HepG2 (cell line): ENCODE measurements around the gene CLUH. TPM values are rescaled to one million over a fixed set of nuclear protein-coding genes. Genes with fewer than 3 reads are reported as not detected.

Experiments
- ATF7-NPFF ChIP-seq: sonication (generic); formaldehyde crosslinking; IDR thresholded peaks from 2 replicates; pipeline ENCODE4 v1.8.1; 2023; ENCODE audit warnings: mild to moderate bottlenecking, low read depth, missing genetic modification reagents, moderate library complexity
- FOXM1 ChIP-seq: sonication (generic); formaldehyde crosslinking; IDR thresholded peaks from 2 replicates; pipeline ENCODE4 v1.5.0; 2020; ENCODE audit warnings: missing genetic modification reagents
- KLF9 ChIP-seq: IDR thresholded peaks from 2 replicates; pipeline ENCODE4 v1.6.1; 2016; ENCODE audit warnings: low read depth
- MAFK ChIP-seq, 2 experiments: IDR thresholded peaks in 1 of 2; conservative IDR thresholded peaks in 1 of 2; 2 replicates each; pipeline ENCODE4 v1.6.1; 2011; ENCODE audit warnings: improper control_type of control experiment in 2 of 2, low read length in 2 of 2
- PLRG1 ChIP-seq: fragments of 450-650 bp; conservative IDR thresholded peaks from 2 replicates; pipeline ENCODE4 v1.6.1; 2016
- POGZ ChIP-seq: sonication (generic); formaldehyde crosslinking; IDR thresholded peaks from 2 replicates; pipeline ENCODE4 v1.4.0; 2020; ENCODE audit warnings: mild to moderate bottlenecking, missing genetic modification reagents
- SOX13 ChIP-seq, 3 experiments: fragments of 450-650 bp in 1 of 3; sonication (generic) in 1 of 3; formaldehyde crosslinking in 1 of 3; IDR thresholded peaks in 2 of 3; conservative IDR thresholded peaks in 1 of 3; 2 replicates each; pipeline versions ENCODE4 v1.5.0 to v1.6.1; 2016 to 2020; ENCODE audit warnings: antibody characterized with exemption in 1 of 3, mild to moderate bottlenecking in 1 of 3, missing compliant biosample characterization in 1 of 3, missing genetic modification reagents in 1 of 3, moderate library complexity in 1 of 3
- SRSF1 ChIP-seq: fragments of 200-400 bp; formaldehyde crosslinking; optimal IDR thresholded peaks from 2 replicates; pipeline ENCODE3; 2017; ENCODE audit warnings: mild to moderate bottlenecking, low read depth, low read length, moderate library complexity
- SSRP1 ChIP-seq: IDR thresholded peaks from 2 replicates; pipeline ENCODE4 v1.6.1; 2016; ENCODE audit warnings: control low read depth
- TCF12 ChIP-seq, 2 experiments: fragments of 450-650 bp in 1 of 2; sonication (generic) in 1 of 2; formaldehyde crosslinking in 1 of 2; IDR thresholded peaks; 2 replicates each; pipeline versions ENCODE4 v1.6.1 to v1.8.0; 2017 to 2022; ENCODE audit warnings: antibody characterized with exemption in 1 of 2, mild to moderate bottlenecking in 1 of 2, missing genetic modification reagents in 1 of 2, moderate library complexity in 1 of 2
- ZFP90 ChIP-seq: sonication (generic); formaldehyde crosslinking; IDR thresholded peaks from 2 replicates; pipeline ENCODE4 v1.8.0; 2022; ENCODE audit warnings: missing genetic modification reagents, mild to moderate bottlenecking, inconsistent platforms, borderline replicate concordance
- ZNF121 ChIP-seq: sonication (generic); formaldehyde crosslinking; IDR thresholded peaks from 2 replicates; pipeline ENCODE4 v1.5.0; 2020; ENCODE audit warnings: mild to moderate bottlenecking, missing genetic modification reagents
- polyA plus RNA-seq, 8 experiments: library from polyadenylated mRNA; depleted of rRNA in 3 of 8; stranded (reverse) in 7 of 8; unstranded in 1 of 8; fragments of >200 nt; fragmentation: Illumina TruSeq in 4 of 8; extraction: Trizol in 4 of 8; gene quantifications; 2 replicates each; pipeline versions ENCODE4 v1.2.1 to v1.2.3, GENCODE V29; 2011 to 2016; ENCODE audit warnings: low read depth in 4 of 8, missing spikeins in 1 of 8, mixed read lengths in 1 of 8; ENCODE audit not compliant: insufficient read depth in 1 of 8
- total RNA-seq, 5 experiments: library from RNA; depleted of rRNA; stranded (reverse); fragments of >200 nt; fragmentation: Illumina TruSeq; extraction: Trizol; gene quantifications; 2 replicates each; pipeline ENCODE4 v1.2.3, GENCODE V29; 2016; ENCODE audit warnings: low read depth in 1 of 5
- TF ChIP-seq, protein P1 (sequence below), 2 experiments: sonication (generic) in 1 of 2; formaldehyde crosslinking in 1 of 2; IDR thresholded peaks; 2 replicates each; pipeline versions ENCODE4 v1.4.0 to v1.6.1; 2016 to 2020; ENCODE audit warnings: borderline replicate concordance in 1 of 2, low read depth in 1 of 2, mild to moderate bottlenecking in 1 of 2, missing genetic modification reagents in 1 of 2
- TF ChIP-seq, protein P2 (sequence below): sonication (generic); formaldehyde crosslinking; IDR thresholded peaks from 2 replicates; pipeline ENCODE4 v1.4.0; 2020; ENCODE audit warnings: missing genetic modification reagents, borderline replicate concordance
- TF ChIP-seq, protein P3 (sequence below): sonication (generic); formaldehyde crosslinking; IDR thresholded peaks from 2 replicates; pipeline ENCODE4 v1.5.0; 2020; ENCODE audit warnings: mild to moderate bottlenecking, missing genetic modification reagents, borderline replicate concordance

Gene CLUH
- total and polyA plus RNA-seq, 2 of the 13 experiments (the other 11 are each of a cell fraction or from before 2014, with no cell fraction given) = 30.9 to 60.5 TPM

DNA sequence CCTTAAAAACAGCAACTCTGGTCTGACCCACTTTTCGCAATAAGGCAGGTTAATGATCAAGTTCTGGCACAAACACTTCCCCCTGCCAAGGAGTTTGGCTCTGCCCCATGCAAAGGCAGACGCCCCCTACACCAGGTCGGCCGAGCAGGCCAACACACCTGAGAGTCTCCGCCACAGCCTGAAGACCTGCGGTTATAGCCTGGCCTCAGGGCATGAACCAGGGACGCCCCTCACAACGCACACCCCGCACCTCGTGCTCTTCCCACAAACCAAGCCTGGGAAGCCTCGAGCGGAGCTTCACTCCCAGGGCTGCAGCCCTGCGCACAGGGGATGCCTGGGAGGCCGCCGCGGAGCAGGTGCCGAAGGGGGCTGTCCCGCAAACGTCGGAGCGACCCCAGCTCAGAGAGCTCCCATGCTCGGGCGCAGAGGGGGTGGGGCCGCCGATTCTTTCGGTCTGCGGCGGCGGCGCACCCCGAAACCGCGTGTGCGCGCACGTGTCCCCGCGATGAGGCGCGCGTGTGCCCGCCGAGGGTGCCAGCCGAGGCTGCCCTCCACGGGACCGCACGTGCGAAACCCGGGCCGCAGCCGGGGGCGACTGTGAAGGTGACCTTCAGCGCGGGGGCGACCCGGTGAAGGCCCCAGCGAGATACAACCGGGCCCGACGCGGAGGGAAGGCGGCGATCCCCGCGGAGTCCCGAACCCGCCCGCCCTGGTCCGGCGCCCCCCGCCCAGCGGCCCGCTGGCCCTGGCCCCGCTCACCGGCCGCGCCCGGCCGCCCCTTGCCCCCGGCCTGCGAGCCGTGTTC is 559 bp downstream of the CLUH start (continued):
- TF ChIP-seq, protein P1, sequence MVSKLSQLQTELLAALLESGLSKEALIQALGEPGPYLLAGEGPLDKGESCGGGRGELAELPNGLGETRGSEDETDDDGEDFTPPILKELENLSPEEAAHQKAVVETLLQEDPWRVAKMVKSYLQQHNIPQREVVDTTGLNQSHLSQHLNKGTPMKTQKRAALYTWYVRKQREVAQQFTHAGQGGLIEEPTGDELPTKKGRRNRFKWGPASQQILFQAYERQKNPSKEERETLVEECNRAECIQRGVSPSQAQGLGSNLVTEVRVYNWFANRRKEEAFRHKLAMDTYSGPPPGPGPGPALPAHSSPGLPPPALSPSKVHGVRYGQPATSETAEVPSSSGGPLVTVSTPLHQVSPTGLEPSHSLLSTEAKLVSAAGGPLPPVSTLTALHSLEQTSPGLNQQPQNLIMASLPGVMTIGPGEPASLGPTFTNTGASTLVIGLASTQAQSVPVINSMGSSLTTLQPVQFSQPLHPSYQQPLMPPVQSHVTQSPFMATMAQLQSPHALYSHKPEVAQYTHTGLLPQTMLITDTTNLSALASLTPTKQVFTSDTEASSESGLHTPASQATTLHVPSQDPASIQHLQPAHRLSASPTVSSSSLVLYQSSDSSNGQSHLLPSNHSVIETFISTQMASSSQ (IDR thresholded peaks at IDR 0.05; ENCODE audit: low read depth) = peak; percentile 72
- TF ChIP-seq, protein P1 (CRISPR knock-in tag; IDR thresholded peaks at IDR 0.05; ENCODE audit: borderline replicate concordance) = peak; percentile 85
- no peak for TF ChIP-seq SOX13 (IDR thresholded peaks at IDR 0.05)
- TF ChIP-seq SOX13 (CRISPR knock-in tag; conservative IDR thresholded peaks at IDR 0.05 in 1 of 2, IDR thresholded peaks at IDR 0.05 in 1 of 2) = no peak
- TF ChIP-seq TCF12 (IDR thresholded peaks at IDR 0.05) = no peak
- peak; percentile 27; the same call in 1 of the 2 replicates for TF ChIP-seq TCF12 (CRISPR knock-in tag; IDR thresholded peaks at IDR 0.05)
- TF ChIP-seq PLRG1 = no peak
- TF ChIP-seq ZNF121 = no peak
- 0 out of 2 replicates have a peak, but pooled peaks have one; percentile 35 for TF ChIP-seq ZFP90 (CRISPR knock-in tag)
- TF ChIP-seq MAFK (conservative IDR thresholded peaks at IDR 0.05 in 1 of 2, IDR thresholded peaks at IDR 0.05 in 1 of 2; ENCODE audit: low read length in 2 of 2) = no peak
- TF ChIP-seq KLF9 (CRISPR knock-in tag) = no peak
- TF ChIP-seq SRSF1 = no peak
- TF ChIP-seq, protein P2, sequence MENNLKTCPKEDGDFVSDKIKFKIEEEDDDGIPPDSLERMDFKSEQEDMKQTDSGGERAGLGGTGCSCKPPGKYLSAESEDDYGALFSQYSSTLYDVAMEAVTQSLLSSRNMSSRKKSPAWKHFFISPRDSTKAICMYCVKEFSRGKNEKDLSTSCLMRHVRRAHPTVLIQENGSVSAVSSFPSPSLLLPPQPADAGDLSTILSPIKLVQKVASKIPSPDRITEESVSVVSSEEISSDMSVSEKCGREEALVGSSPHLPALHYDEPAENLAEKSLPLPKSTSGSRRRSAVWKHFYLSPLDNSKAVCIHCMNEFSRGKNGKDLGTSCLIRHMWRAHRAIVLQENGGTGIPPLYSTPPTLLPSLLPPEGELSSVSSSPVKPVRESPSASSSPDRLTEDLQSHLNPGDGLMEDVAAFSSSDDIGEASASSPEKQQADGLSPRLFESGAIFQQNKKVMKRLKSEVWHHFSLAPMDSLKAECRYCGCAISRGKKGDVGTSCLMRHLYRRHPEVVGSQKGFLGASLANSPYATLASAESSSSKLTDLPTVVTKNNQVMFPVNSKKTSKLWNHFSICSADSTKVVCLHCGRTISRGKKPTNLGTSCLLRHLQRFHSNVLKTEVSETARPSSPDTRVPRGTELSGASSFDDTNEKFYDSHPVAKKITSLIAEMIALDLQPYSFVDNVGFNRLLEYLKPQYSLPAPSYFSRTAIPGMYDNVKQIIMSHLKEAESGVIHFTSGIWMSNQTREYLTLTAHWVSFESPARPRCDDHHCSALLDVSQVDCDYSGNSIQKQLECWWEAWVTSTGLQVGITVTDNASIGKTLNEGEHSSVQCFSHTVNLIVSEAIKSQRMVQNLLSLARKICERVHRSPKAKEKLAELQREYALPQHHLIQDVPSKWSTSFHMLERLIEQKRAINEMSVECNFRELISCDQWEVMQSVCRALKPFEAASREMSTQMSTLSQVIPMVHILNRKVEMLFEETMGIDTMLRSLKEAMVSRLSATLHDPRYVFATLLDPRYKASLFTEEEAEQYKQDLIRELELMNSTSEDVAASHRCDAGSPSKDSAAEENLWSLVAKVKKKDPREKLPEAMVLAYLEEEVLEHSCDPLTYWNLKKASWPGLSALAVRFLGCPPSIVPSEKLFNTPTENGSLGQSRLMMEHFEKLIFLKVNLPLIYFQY = no peak
- no peak for TF ChIP-seq FOXM1 (CRISPR knock-in tag)
- TF ChIP-seq SSRP1 = no peak
- TF ChIP-seq, protein P3, sequence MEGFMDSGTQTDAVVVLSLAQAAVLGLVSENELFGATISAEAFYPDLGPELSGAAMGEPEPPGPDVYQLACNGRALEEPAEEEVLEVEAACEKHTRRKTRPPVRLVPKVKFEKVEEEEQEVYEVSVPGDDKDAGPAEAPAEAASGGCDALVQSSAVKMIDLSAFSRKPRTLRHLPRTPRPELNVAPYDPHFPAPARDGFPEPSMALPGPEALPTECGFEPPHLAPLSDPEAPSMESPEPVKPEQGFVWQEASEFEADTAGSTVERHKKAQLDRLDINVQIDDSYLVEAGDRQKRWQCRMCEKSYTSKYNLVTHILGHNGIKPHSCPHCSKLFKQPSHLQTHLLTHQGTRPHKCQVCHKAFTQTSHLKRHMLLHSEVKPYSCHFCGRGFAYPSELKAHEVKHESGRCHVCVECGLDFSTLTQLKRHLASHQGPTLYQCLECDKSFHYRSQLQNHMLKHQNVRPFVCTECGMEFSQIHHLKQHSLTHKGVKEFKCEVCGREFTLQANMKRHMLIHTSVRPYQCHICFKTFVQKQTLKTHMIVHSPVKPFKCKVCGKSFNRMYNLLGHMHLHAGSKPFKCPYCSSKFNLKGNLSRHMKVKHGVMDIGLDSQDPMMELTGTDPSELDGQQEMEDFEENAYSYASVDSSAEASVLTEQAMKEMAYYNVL = peak; percentile 17; the same call in 1 of the 2 replicates
- no peak; the same call in 1 of the 2 replicates for TF ChIP-seq ATF7-NPFF (CRISPR knock-in tag)
- no peak; the same call in 1 of the 2 replicates for TF ChIP-seq POGZ
